Endothelial cell of umbilical vein (primary cell): ENCODE measurements around the gene MFAP2. TPM values are rescaled to one million over a fixed set of nuclear protein-coding genes. Genes with fewer than 3 reads are reported as not detected.

Source experiments
- BruUV-seq: library from RNA; stranded (reverse); fragments of 400-500 nt; replicated peaks from 2 replicates; lab custom pipeline; 2021; lab: Mats Ljungman, UMichigan
- CTCF ChIA-PET: fragments of 300-600, 350-600 bp; sonication (Branson Sonifier 250); formaldehyde crosslinking; loops from one replicate; lab custom pipeline; 2021; ENCODE audit warnings: antibody characterized with exemption, inconsistent platforms; lab: Charles Lee
- POLR2A ChIA-PET: fragments of 300-600, 350-600 bp; sonication (Branson Sonifier 250); formaldehyde crosslinking; loops from one replicate; lab custom pipeline; 2021; ENCODE audit warnings: antibody characterized with exemption, inconsistent platforms; lab: Charles Lee
- DNase-seq: peaks from one replicate; pipeline ENCODE4 v3.0.0-alpha.2; 2011; ENCODE audit warnings: low read depth, low spot score
- FAIRE-seq: peaks from 2 replicates; lab custom pipeline; 2011; peaks lifted over from hg19 to GRCh38; lab: Jason Lieb, UNC
- H2AFZ ChIP-seq: 2 replicates; pipeline ENCODE4 v1.6.0; 2012; ENCODE audit warnings: low read depth, low read length, control low read depth, inconsistent platforms
- H3K27ac ChIP-seq: 2 replicates; pipeline ENCODE4 v1.5.1; 2011; ENCODE audit warnings: low read depth, mild to moderate bottlenecking, control low read depth, low read length, moderate library complexity; ENCODE audit not compliant: insufficient read depth
- H3K27me3 ChIP-seq, 2 experiments: 2 replicates each; pipeline versions ENCODE4 v1.6.0 to v1.6.1; 2011; ENCODE audit warnings: low read length in 2 of 2, mixed read lengths in 1 of 2; ENCODE audit not compliant: control insufficient read depth in 2 of 2, insufficient read depth in 2 of 2
- H3K36me3 ChIP-seq, 2 experiments: 2 replicates in 1 of 2; 3 replicates in 1 of 2; pipeline ENCODE4 v1.5.1; 2011; ENCODE audit warnings: low read length in 2 of 2, mild to moderate bottlenecking in 1 of 2, moderate library complexity in 1 of 2; ENCODE audit not compliant: control insufficient read depth in 2 of 2, insufficient read depth in 2 of 2; ENCODE audit errors: extremely low read depth in 1 of 2
- H3K4me1 ChIP-seq: 3 replicates; pipeline ENCODE4 v1.5.1; 2011; ENCODE audit warnings: mild to moderate bottlenecking, low read length; ENCODE audit not compliant: control insufficient read depth, insufficient read depth; ENCODE audit errors: extremely low read depth
- H3K4me2 ChIP-seq: 2 replicates; pipeline ENCODE4 v1.6.1; 2011; ENCODE audit warnings: low read length, control low read depth, mixed read lengths; ENCODE audit not compliant: insufficient read depth
- H3K4me3 ChIP-seq, 3 experiments: fragments of 200-600 bp in 1 of 3; sonication (generic), shearing (Covaris generic) in 1 of 3; replicated peaks in 1 of 3; 2 replicates each; pipeline ENCODE4 v1.5.1; 2011 to 2016; ENCODE audit warnings: control low read depth in 3 of 3, low read length in 3 of 3, mild to moderate bottlenecking in 2 of 3, inconsistent platforms in 1 of 3, low read depth in 1 of 3, moderate library complexity in 1 of 3; ENCODE audit not compliant: insufficient read depth in 1 of 3
- H3K79me2 ChIP-seq: 2 replicates; pipeline ENCODE4 v1.6.0; 2012; ENCODE audit warnings: low read length, inconsistent platforms; ENCODE audit not compliant: control insufficient read depth, insufficient read depth
- H3K9ac ChIP-seq: replicated peaks from 2 replicates; pipeline ENCODE3; 2011; ENCODE audit warnings: low read length, control low read depth; ENCODE audit not compliant: insufficient read depth; ENCODE audit errors: extremely low read depth
- H3K9me1 ChIP-seq: replicated peaks from 3 replicates; pipeline ENCODE4 v1.6.0; 2011; ENCODE audit warnings: mild to moderate bottlenecking, low read length; ENCODE audit not compliant: control insufficient read depth, insufficient read depth; ENCODE audit errors: extremely low read depth
- H3K9me3 ChIP-seq: replicated peaks from 2 replicates; pipeline ENCODE4 v1.5.1; 2012; ENCODE audit warnings: low read length, inconsistent platforms; ENCODE audit not compliant: control insufficient read depth, insufficient read depth
- H4K20me1 ChIP-seq: replicated peaks from 2 replicates; pipeline ENCODE3; 2011; ENCODE audit warnings: mild to moderate bottlenecking, low read length; ENCODE audit not compliant: control insufficient read depth, insufficient read depth; ENCODE audit errors: extremely low read depth
- EZH2 ChIP-seq: IDR thresholded peaks from 2 replicates; pipeline ENCODE4 v1.6.1; 2012; ENCODE audit warnings: borderline replicate concordance, low read depth, mild to moderate bottlenecking, moderate library complexity, low read length, inconsistent platforms; ENCODE audit not compliant: severe bottlenecking
- GATA2 ChIP-seq: IDR thresholded peaks from 2 replicates; pipeline ENCODE4 v1.7.0; 2011; ENCODE audit warnings: low read depth, mild to moderate bottlenecking, moderate library complexity, mixed read lengths, low read length; ENCODE audit not compliant: insufficient read length, insufficient read depth
- JUN ChIP-seq: IDR thresholded peaks from 2 replicates; pipeline ENCODE4 v1.6.1; 2011; ENCODE audit warnings: borderline replicate concordance, low read depth; ENCODE audit not compliant: insufficient read length, insufficient read depth
- MYC ChIP-seq: IDR thresholded peaks from one replicate; pipeline ENCODE4 v1.6.1; 2011; ENCODE audit warnings: mild to moderate bottlenecking, low read depth, low read length
- POLR2AphosphoS5 ChIP-seq: IDR thresholded peaks from 2 replicates; pipeline ENCODE4 v1.6.1; 2012; ENCODE audit warnings: low read depth, mild to moderate bottlenecking, control low read depth, low read length, moderate library complexity; ENCODE audit not compliant: insufficient read depth
- dilution Hi-C: fragments of 300-500 bp; cut with MboI; formaldehyde crosslinking; loops from one replicate; pipeline ENCODE4 v1.15.0; 2019; ENCODE audit warnings: low sequenced_read_pairs; ENCODE audit not compliant: extremely low pct_ligation_motif_present
- intact Hi-C: fragments of 100-400 bp; cut with micrococcal nuclease; formaldehyde crosslinking; loops from one replicate; pipeline ENCODE4 v1.10.0; 2022
- polyA plus RNA-seq, 4 experiments: library from polyadenylated mRNA; depleted of rRNA in 3 of 4; stranded (reverse) in 3 of 4; unstranded in 1 of 4; fragments of >200 nt; gene quantifications; 2 replicates each; pipeline versions ENCODE4 v1.2.1 to v1.2.3, GENCODE V29; 2011 to 2012; ENCODE audit warnings: missing spikeins in 1 of 4
- total RNA-seq: library from RNA; stranded (reverse); gene quantifications from 2 replicates; pipeline ENCODE4 v1.2.3, GENCODE V29; 2021

MFAP2 gene
- total and polyA plus RNA-seq, 2 donors (not counting 3 experiments of a cell fraction or from before 2014, with no cell fraction given) = 37.9 to 138 TPM

GRCh38 chr1:16973215-16973614, 7.2 kb downstream of the MFAP2 start:
- no peak overlapping the region for H3K4me2 ChIP-seq
- no peak overlapping the region for H3K27ac ChIP-seq
- BruUV-seq = no TSS peak
- dilution Hi-C loops = no loop called here
- no peak overlapping the region for H2AFZ ChIP-seq
- DNase-seq (no peak), FAIRE-seq (no peak)
- ChIA-PET CTCF (no interaction called here), POLR2A (no interaction called here)
- no peak overlapping the region for H3K4me3 ChIP-seq
- no peaks in the 10 kb centered on the region for H4K20me1 ChIP-seq
- no peak for TF ChIP-seq POLR2AphosphoS5
- H3K9ac ChIP-seq = no peak overlapping the region
- H3K9me3 ChIP-seq = no peaks in the 10 kb centered on the region
- H3K27me3 ChIP-seq = no peaks in the 10 kb centered on the region
- H3K79me2 ChIP-seq = no peaks in the 10 kb centered on the region
- intact Hi-C loops = no loop called here
- H3K9me1 ChIP-seq = no peaks in the 10 kb centered on the region
- no peaks in the 10 kb centered on the region for H3K4me1 ChIP-seq
- peaks cover 0 to 25% of the 10 kb centered on the region in 2 experiments for H3K36me3 ChIP-seq

GRCh38 chr1:16972189-16972895, 8.1 kb downstream of the MFAP2 start:
- Histone ChIP-seq H3K36me3 (peaks cover 0 to 21% of the 10 kb centered on the region in 2 experiments), H3K9me1 (no peaks in the 10 kb centered on the region), H3K4me1 (peaks cover 5% of the 10 kb centered on the region), H3K4me3 (no peak overlapping the region), H3K9me3 (no peaks in the 10 kb centered on the region), H2AFZ (no peak overlapping the region), H3K79me2 (no peaks in the 10 kb centered on the region), H4K20me1 (no peaks in the 10 kb centered on the region), H3K9ac (no peak overlapping the region), H3K27ac (no peak overlapping the region), H3K27me3 (no peaks in the 10 kb centered on the region), H3K4me2 (no peak overlapping the region)
- CTCF ChIA-PET = interaction anchor here (0.6 to 1.1 kb wide), 2 partner anchors 12 kb away, joined by 3 to 4 read pairs; no protein-coding TSS in a partner anchor
- DNase-seq (no peak), FAIRE-seq (no peak)
- POLR2A ChIA-PET = no interaction called here
- TSS peak; percentile 88 for BruUV-seq
- TF ChIP-seq GATA2 = no peak
- no peak for TF ChIP-seq JUN
- TF ChIP-seq MYC = no peak
- TF ChIP-seq POLR2AphosphoS5 = no peak
- no peak for TF ChIP-seq EZH2
- intact Hi-C loops (no loop called here), dilution Hi-C loops (no loop called here)
